Ovary (tissue), 9 donors: Measurements from ENCODE around the gene PBRM1. TPM values are rescaled to one million over a fixed set of nuclear protein-coding genes. Genes with fewer than 3 reads are reported as not detected.

Experiments
- DNase-seq, 5 donors: peaks; one replicate each; pipeline ENCODE4 v3.0.0-alpha.2; 2019 to 2020
- H3K27ac ChIP-seq, 2 donors: fragments of 200-600 bp; one replicate each; pipeline versions ENCODE4 v1.5.1 to v1.8.0; 2019 to 2022
- H3K27me3 ChIP-seq: fragments of 200-600 bp; one replicate; pipeline ENCODE4 v1.8.0; 2022
- H3K36me3 ChIP-seq: fragments of 200-600 bp; sonication (generic); one replicate; pipeline ENCODE4 v1.5.1; 2019
- H3K4me1 ChIP-seq: one replicate; pipeline ENCODE4 v1.8.1; 2013; ENCODE audit warnings: mild to moderate bottlenecking, moderate library complexity; ENCODE audit not compliant: insufficient read depth
- H3K4me3 ChIP-seq: fragments of 200-600 bp; sonication (generic); one replicate; pipeline ENCODE4 v1.5.1; 2017
- H3K9me3 ChIP-seq, 2 donors: fragments of 200-600 bp in 1 of 2; sonication (generic) in 1 of 2; one replicate each; pipeline versions ENCODE4 v1.5.1 to v1.8.1; 2013 to 2019; ENCODE audit warnings: mild to moderate bottlenecking in 1 of 2, moderate library complexity in 1 of 2
- CTCF ChIP-seq, 3 donors: fragments of 450-650 bp in 2 of 3; fragments of 200-600 bp in 1 of 3; IDR thresholded peaks; one replicate each; pipeline versions ENCODE4 v1.5.1 to v1.8.0; 2016 to 2022; ENCODE audit warnings: antibody characterized with exemption in 3 of 3, mild to moderate bottlenecking in 1 of 3
- EP300 ChIP-seq: sonication (generic); formaldehyde crosslinking; IDR thresholded peaks from one replicate; pipeline ENCODE4 v1.6.1; 2017; ENCODE audit warnings: antibody characterized with exemption
- POLR2A ChIP-seq: fragments of 450-650 bp; IDR thresholded peaks from one replicate; pipeline ENCODE4 v1.6.1; 2017; ENCODE audit warnings: antibody characterized with exemption, mild to moderate bottlenecking, moderate library complexity
- WGBS, 3 donors: extraction: QIAGEN DNeasy Blood & Tissue Kit in 1 of 3; methylation state at CpG; one replicate each; pipeline versions ENCODE4 v1.1.5 to v1.1.7; 2013 to 2017; 5-methylcytosine and 5-hydroxymethylcytosine counted together
- intact Hi-C, 4 donors: fragments of 100-400 bp; cut with DNase I; formaldehyde crosslinking; loops; one replicate each; pipeline versions ENCODE4 v1.11.0 to v1.15.1; 2022 to 2023
- polyA plus RNA-seq, 2 donors: library from polyadenylated mRNA; stranded (reverse); fragments of 200-250 nt in 1 of 2; fragments of 350-450 nt in 1 of 2; fragmentation: Illumina TruSeq in 1 of 2; extraction: RNeasy Lipid Tissue Mini Kit (QIAGEN cat#74804) in 1 of 2; gene quantifications; one replicate each; pipeline ENCODE4 v1.2.3, GENCODE V29; 2013 to 2014
- total RNA-seq, 7 donors: library from RNA; depleted of rRNA in 2 of 7; stranded (reverse); fragments of >200 nt in 2 of 7; fragmentation: NEBNext Ultra II Directional in 3 of 7; extraction: Animal tissue kit (Norgen Biotek cat#: 25700) in 3 of 7; gene quantifications; one replicate each; pipeline versions ENCODE4 v1.1.0 to v1.2.4, GENCODE V29; 2016 to 2023
- donor health status: DM: no; HTN: no; CAD: no; lungs with moderate emphysema.
- donor health status: DM: no; HTN: no; CAD: no.
- donor health status: Bipolar disorder and iron deficiency.
- donor health status: DM: yes; HTN: yes; CAD: no.
- donor health status: DM: no; HTN: no; CAD: no.
- donor health status: DM: yes; HTN: yes; CAD: no.

Gene PBRM1
- total and polyA plus RNA-seq, 9 donors, result 19.8 to 95.7 (median 69.7) TPM

GRCh38 chr3:52535411-52536111 lies 150.2 kb downstream of the PBRM1 start:
- Histone ChIP-seq H3K4me1 (peaks cover 25% of the 10 kb centered on the region), H3K27me3 (no peaks in the 10 kb centered on the region), H3K4me3 (peak overlapping the region; percentile 24), H3K9me3 (no peaks in the 10 kb centered on the region), H3K36me3 (no peaks in the 10 kb centered on the region), H3K27ac (peak overlapping the region in 1 of 2 donors; percentile 94)
- intact Hi-C loops, result loop anchor here in 2 of 4 donors (10.0 kb wide), 2 partner anchors 149 to 169 kb away; partner anchors contain the start of genes GLT8D1 (in 1 of the 2), GNL3 (in 1 of the 2), PBRM1 (in 1 of the 2) and SPCS1 (in 1 of the 2)
- 84 to 92% (median 88%) methylated on average over 19 of the region's 19 CpGs for WGBS, 3 donors
- no peak for TF ChIP-seq EP300
- no peak for TF ChIP-seq POLR2A
- no peak for TF ChIP-seq CTCF (IDR thresholded peaks at IDR 0.05)
- DNase-seq, result peak in 3 of 5 donors; percentile 18 to 36 (median 31)

- Histone ChIP-seq H3K27me3 (no peaks in the 10 kb centered on the region), H3K4me1 (peaks cover 25% of the 10 kb centered on the region), H3K27ac (peak overlapping the region; percentile 72 to 94), H3K4me3 (peak overlapping the region; percentile 61), H3K9me3 (no peaks in the 10 kb centered on the region), H3K36me3 (no peaks in the 10 kb centered on the region)
- WGBS, 3 donors, result 14 to 24% (median 20%) methylated on average over 50 to 57 of the region's 57 CpGs
- intact Hi-C loops, result loop anchor here in 2 of 4 donors (5.0 to 10.0 kb wide), 3 partner anchors 82 to 170 kb away; partner anchors contain the start of genes GLT8D1 (in 1 of the 2), GNL3 (in 1 of the 2), PBRM1 (in 1 of the 2) and SPCS1 (in 1 of the 2)
- peak; percentile 34 to 55 (median 43) for DNase-seq
- TF ChIP-seq EP300 (no peak), POLR2A (no peak), CTCF (IDR thresholded peaks at IDR 0.05) (no peak)
These were observed 151.2 kb downstream of the PBRM1 start for GRCh38 chr3:52534281-52535183.

GRCh38 chr3:52533623-52534280 lies 152.0 kb downstream of the PBRM1 start, which contains the start of gene NT5DC2:
Gene NT5DC2 (minus strand): TSS chr3:52533857. CDS start chr3:52533737, 120 bp downstream.
- peak; percentile 74 to 84 (median 82) for DNase-seq
- Histone ChIP-seq H3K27me3 (no peaks in the 10 kb centered on the region), H3K27ac (peak within 1 kb of the TSS; percentile 72 to 94), H3K4me1 (peaks cover 19% of the 10 kb centered on the region), H3K4me3 (peak within 1 kb of the TSS; percentile 61), H3K9me3 (no peaks in the 10 kb centered on the region), H3K36me3 (no peaks in the 10 kb centered on the region)
- TF ChIP-seq EP300 (no peak), CTCF (IDR thresholded peaks at IDR 0.05) (no peak), POLR2A (peak; percentile 19)
- 0 to 1% (median 0%) methylated on average over 5 to 72 of the region's 91 CpGs for WGBS, 3 donors
- intact Hi-C loops, result loop anchor here in 2 of 4 donors (5.0 to 10.0 kb wide), 3 partner anchors 81 to 171 kb away; partner anchors contain the start of genes GLT8D1 (in 1 of the 2), GNL3 (in 1 of the 2), PBRM1 (in 1 of the 2) and SPCS1 (in 1 of the 2)
